Mucosa of descending colon (tissue), 3 donors: ENCODE data around the gene TMEM187. TPM values are rescaled to one million over a fixed set of nuclear protein-coding genes. Genes with fewer than 3 reads are reported as not detected.
A peak's percentile ranks its signal among the peaks of the same experiment; 100 is the strongest.

Experiments used
- ATAC-seq: fragments of 200-7000 bp; cut with Tn5 transposase; one replicate; pipeline ENCODE4 v1.9.1; 2020; ENCODE audit warnings: mild to moderate bottlenecking, moderate library complexity
- DNase-seq, 3 donors: peaks; one replicate each; pipeline ENCODE4 v3.0.0-alpha.2; 2020
- H3K36me3 ChIP-seq: fragments of 200-600 bp; one replicate; pipeline ENCODE4 v1.8.0; 2021; ENCODE audit warnings: low read depth, mild to moderate bottlenecking
- H3K4me1 ChIP-seq: fragments of 200-600 bp; one replicate; pipeline ENCODE4 v1.8.0; 2021; ENCODE audit warnings: low read depth, mild to moderate bottlenecking
- H3K4me3 ChIP-seq: fragments of 200-600 bp; one replicate; pipeline ENCODE4 v1.8.0; 2021; ENCODE audit warnings: mild to moderate bottlenecking
- H3K9me3 ChIP-seq: fragments of 200-600 bp; one replicate; pipeline ENCODE4 v1.8.0; 2021; ENCODE audit warnings: mild to moderate bottlenecking
- intact Hi-C, 2 donors: fragments of 100-400 bp; cut with DNase I in 1 of 2; cut with micrococcal nuclease in 1 of 2; formaldehyde crosslinking; loops; one replicate each; pipeline versions ENCODE4 v1.11.0 to v1.11.1; 2022; cut with DNase I, micrococcal nuclease
- total RNA-seq, 3 donors: library from RNA; stranded (reverse); fragmentation: NEBNext Ultra II Directional in 2 of 3; extraction: Animal tissue kit (Norgen Biotek cat#: 25700) in 2 of 3; gene quantifications; one replicate each; pipeline versions ENCODE4 v1.2.1 to v1.2.4, GENCODE V29; 2021 to 2023
- TF ChIP-seq, protein P1 (sequence below): fragments of 200-600 bp; IDR thresholded peaks from one replicate; pipeline ENCODE4 v1.8.0; 2022; ENCODE audit warnings: antibody characterized with exemption, mild to moderate bottlenecking
- donor health status: DM: no; HTN: no; CAD: no; lungs with moderate emphysema.
- donor health status: DM: no; HTN: no; CAD: no.
- donor health status: DM: no; HTN: yes; CAD: no.

TMEM187 gene
- total RNA-seq, 3 donors from 2014 or later: 4.8 to 7.9 (median 7.8) TPM

DNA sequence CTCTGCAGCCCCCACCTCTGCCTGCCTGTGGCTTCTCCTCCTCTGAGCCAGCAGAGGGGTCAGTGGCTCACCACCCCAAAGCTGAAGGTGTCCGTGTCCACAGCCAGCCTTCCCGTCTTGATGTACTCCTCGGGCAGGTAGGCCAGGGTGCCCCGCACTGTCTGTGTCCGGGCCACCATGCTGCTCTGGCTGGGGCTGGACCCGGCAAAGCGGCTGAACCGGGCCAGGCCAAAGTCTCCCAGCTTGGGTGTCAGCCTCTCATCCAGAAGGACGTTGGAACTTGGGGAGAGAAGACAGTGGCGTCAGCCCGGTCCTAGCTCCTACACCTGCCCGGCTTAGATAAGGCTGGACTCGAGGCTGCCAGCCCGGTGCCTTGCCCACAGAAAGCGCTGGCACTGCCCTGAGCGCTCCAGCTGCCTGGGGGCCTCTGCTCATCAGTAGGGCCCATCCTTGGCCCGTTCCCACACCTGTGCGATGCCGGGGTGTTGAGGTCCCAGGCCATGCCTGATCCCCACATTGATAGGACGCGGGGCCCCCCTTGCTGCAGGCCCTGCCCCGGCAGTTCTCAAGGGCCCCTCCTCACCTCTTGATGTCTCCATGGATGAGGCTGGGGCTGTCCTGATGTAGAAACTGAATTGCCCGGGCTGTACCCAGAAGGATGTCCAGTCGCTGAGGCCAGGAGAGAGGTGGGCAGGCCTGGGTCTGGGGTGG lies 44.0 kb downstream of the TMEM187 start:
- DNase-seq (no peak), ATAC-seq (no peak)
- Histone ChIP-seq H3K4me1 (no peaks in the 10 kb centered on the region), H3K9me3 (no peaks in the 10 kb centered on the region), H3K36me3 (no peaks in the 10 kb centered on the region), H3K4me3 (no peak overlapping the region)
- intact Hi-C loops: no loop called here
- TF ChIP-seq, protein P1, sequence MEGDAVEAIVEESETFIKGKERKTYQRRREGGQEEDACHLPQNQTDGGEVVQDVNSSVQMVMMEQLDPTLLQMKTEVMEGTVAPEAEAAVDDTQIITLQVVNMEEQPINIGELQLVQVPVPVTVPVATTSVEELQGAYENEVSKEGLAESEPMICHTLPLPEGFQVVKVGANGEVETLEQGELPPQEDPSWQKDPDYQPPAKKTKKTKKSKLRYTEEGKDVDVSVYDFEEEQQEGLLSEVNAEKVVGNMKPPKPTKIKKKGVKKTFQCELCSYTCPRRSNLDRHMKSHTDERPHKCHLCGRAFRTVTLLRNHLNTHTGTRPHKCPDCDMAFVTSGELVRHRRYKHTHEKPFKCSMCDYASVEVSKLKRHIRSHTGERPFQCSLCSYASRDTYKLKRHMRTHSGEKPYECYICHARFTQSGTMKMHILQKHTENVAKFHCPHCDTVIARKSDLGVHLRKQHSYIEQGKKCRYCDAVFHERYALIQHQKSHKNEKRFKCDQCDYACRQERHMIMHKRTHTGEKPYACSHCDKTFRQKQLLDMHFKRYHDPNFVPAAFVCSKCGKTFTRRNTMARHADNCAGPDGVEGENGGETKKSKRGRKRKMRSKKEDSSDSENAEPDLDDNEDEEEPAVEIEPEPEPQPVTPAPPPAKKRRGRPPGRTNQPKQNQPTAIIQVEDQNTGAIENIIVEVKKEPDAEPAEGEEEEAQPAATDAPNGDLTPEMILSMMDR: no peak

GRCh38 chrX:154017766-154018517 lies 45.4 kb downstream of the TMEM187 start:
- no peak for DNase-seq
- ATAC-seq: no peak
- intact Hi-C loops: no loop called here
- no peaks in the 10 kb centered on the region for H3K9me3 ChIP-seq
- no peak overlapping the region for H3K4me3 ChIP-seq
- TF ChIP-seq, protein P1: no peak
- H3K36me3 ChIP-seq: no peaks in the 10 kb centered on the region
- H3K4me1 ChIP-seq: no peaks in the 10 kb centered on the region

GRCh38 chrX:154018518-154019060 lies 46.0 kb downstream of the TMEM187 start:
- Histone ChIP-seq H3K36me3 (no peaks in the 10 kb centered on the region), H3K4me1 (no peaks in the 10 kb centered on the region), H3K9me3 (no peaks in the 10 kb centered on the region), H3K4me3 (peak overlapping the region; percentile 34)
- TF ChIP-seq, protein P1: no peak
- DNase-seq (no peak), ATAC-seq (no peak)
- intact Hi-C loops: no loop called here

GRCh38 chrX:154019061-154019621 lies 46.6 kb downstream of the TMEM187 start:
- H3K9me3 ChIP-seq: no peaks in the 10 kb centered on the region
- intact Hi-C loops: no loop called here
- TF ChIP-seq, protein P1: no peak
- DNase-seq: peak in 2 of 3 donors; percentile 22 to 54
- H3K4me3 ChIP-seq: peak overlapping the region; percentile 34
- no peaks in the 10 kb centered on the region for H3K36me3 ChIP-seq
- peak; percentile 31 for ATAC-seq
- no peaks in the 10 kb centered on the region for H3K4me1 ChIP-seq

GRCh38 chrX:154019633-154020528 lies 47.3 kb downstream of the TMEM187 start, which contains the start of gene IRAK1:
IRAK1 (minus strand) TSS chrX:154019902; CDS start chrX:154019812, 90 bp downstream.
- DNase-seq: peak; percentile 62 to 80 (median 74)
- H3K9me3 ChIP-seq: no peaks in the 10 kb centered on the region
- peak; percentile 88 for ATAC-seq
- H3K4me1 ChIP-seq: no peaks in the 10 kb centered on the region
- intact Hi-C loops: no loop called here
- TF ChIP-seq, protein P1: no peak
- H3K36me3 ChIP-seq: no peaks in the 10 kb centered on the region
- peak within 1 kb of the TSS; percentile 34 for H3K4me3 ChIP-seq
